Measurements from ENCODE around the gene HES5. TPM values are rescaled to one million over a fixed set of nuclear protein-coding genes. Genes with fewer than 3 reads are reported as not detected.
A peak's percentile ranks its signal among the peaks of the same experiment; 100 is the strongest.

The HES5 gene
- total and polyA plus RNA-seq, 10 of the 15 experiments (the other 5 are each of a cell fraction or from before 2014, with no cell fraction given), result 0.12 to 0.15 TPM; not detected in 8

DNA sequence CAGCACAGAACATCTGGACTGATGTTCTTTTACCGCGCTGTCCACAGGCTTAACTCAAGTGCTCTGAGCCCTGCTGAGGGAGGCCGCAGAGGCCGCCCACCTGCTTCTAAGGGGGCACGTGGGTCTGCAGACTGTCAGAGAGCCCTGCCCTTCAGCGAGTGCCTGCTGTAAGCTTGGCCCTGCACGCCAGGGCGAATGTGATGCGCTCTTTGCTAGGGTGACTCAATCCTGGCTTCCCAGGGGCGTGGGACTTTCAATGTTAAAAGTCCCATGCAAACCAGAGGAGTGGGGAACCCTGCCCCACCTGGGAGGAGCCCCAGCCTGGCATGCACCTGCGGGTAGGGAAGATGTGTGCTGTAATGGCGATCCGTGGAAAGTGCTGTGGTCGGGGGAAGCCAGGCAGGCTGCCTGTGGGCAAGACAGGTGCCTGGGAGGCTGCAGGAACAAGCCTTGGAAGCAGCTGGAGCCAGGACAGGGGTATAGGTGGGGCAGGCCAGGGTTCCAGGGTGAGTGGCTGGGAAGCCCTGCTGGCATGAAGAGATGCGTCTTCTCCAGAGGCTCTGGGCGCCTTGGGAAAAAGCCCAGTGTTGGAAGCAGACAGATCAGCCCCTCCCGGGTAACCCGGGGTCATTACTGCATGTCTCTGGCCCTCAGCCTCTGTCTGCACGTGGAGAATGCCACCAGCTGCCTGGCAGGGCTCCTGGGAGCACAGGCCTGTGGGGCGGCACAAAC, 3.1 kb downstream of the HES5 start (continued):
- TF ChIP-seq, protein P1, sequence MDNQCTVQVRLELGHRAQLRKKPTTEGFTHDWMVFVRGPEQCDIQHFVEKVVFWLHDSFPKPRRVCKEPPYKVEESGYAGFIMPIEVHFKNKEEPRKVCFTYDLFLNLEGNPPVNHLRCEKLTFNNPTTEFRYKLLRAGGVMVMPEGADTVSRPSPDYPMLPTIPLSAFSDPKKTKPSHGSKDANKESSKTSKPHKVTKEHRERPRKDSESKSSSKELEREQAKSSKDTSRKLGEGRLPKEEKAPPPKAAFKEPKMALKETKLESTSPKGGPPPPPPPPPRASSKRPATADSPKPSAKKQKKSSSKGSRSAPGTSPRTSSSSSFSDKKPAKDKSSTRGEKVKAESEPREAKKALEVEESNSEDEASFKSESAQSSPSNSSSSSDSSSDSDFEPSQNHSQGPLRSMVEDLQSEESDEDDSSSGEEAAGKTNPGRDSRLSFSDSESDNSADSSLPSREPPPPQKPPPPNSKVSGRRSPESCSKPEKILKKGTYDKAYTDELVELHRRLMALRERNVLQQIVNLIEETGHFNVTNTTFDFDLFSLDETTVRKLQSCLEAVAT (IDR thresholded peaks at IDR 0.05), result 0 out of 2 replicates have a peak, but pooled peaks have one; percentile 20
- peak; percentile 8; the same call in 1 of the 2 replicates for TF ChIP-seq POLR2A (IDR thresholded peaks at IDR 0.05; ENCODE audit: low read depth, low read length)
- TF ChIP-seq PAX8 (IDR thresholded peaks at IDR 0.05), result no peak
- 0 out of 4 replicates have a peak, but pooled peaks have one; percentile 17 to 38 for TF ChIP-seq IKZF2 (IDR thresholded peaks at IDR 0.05)
- no peak for TF ChIP-seq SRF (IDR thresholded peaks at IDR 0.05; ENCODE audit: low read depth in 2 of 2, low read length in 2 of 2)
- TF ChIP-seq NFIC (IDR thresholded peaks at IDR 0.05; ENCODE audit: low read depth, low read length), result no peak
- no peak for TF ChIP-seq KAT2A (conservative IDR thresholded peaks at IDR 0.05; ENCODE audit: control insufficient read depth, low read depth, low read length)
- TF ChIP-seq ESRRA (IDR thresholded peaks at IDR 0.05; ENCODE audit: low read length), result no peak
- no peak for TF ChIP-seq RFX5 (IDR thresholded peaks at IDR 0.05; ENCODE audit: low read depth, low read length)
- no peak for TF ChIP-seq KDM1A (IDR thresholded peaks at IDR 0.05; ENCODE audit: borderline replicate concordance)
- no peak for TF ChIP-seq HDAC6 (IDR thresholded peaks at IDR 0.05; ENCODE audit: unreplicated experiment)
- no peak for TF ChIP-seq MYC (IDR thresholded peaks at IDR 0.05; ENCODE audit: insufficient read depth, insufficient read length, insufficient replicate concordance, low read length, severe bottlenecking)
- no peak for TF ChIP-seq CBFB (IDR thresholded peaks at IDR 0.05; ENCODE audit: low read depth)
- TF ChIP-seq ZNF274 (IDR thresholded peaks at IDR 0.05; ENCODE audit: insufficient read depth, insufficient read length), result no peak
- peak; percentile 46 to 75; a peak in 3 of 4 replicates for TF ChIP-seq BHLHE40 (IDR thresholded peaks at IDR 0.05; ENCODE audit: borderline replicate concordance in 1 of 2, low read depth in 2 of 2, low read length in 1 of 2)
- TF ChIP-seq LARP7 (IDR thresholded peaks at IDR 0.05), result peak; percentile 29; the same call in 1 of the 2 replicates
- TF ChIP-seq PML (IDR thresholded peaks at IDR 0.05; ENCODE audit: low read length), result no peak
- peak; percentile 11; the same call in 1 of the 2 replicates for TF ChIP-seq SIN3A (IDR thresholded peaks at IDR 0.05; ENCODE audit: low read depth, low read length)
- TF ChIP-seq, protein P2, sequence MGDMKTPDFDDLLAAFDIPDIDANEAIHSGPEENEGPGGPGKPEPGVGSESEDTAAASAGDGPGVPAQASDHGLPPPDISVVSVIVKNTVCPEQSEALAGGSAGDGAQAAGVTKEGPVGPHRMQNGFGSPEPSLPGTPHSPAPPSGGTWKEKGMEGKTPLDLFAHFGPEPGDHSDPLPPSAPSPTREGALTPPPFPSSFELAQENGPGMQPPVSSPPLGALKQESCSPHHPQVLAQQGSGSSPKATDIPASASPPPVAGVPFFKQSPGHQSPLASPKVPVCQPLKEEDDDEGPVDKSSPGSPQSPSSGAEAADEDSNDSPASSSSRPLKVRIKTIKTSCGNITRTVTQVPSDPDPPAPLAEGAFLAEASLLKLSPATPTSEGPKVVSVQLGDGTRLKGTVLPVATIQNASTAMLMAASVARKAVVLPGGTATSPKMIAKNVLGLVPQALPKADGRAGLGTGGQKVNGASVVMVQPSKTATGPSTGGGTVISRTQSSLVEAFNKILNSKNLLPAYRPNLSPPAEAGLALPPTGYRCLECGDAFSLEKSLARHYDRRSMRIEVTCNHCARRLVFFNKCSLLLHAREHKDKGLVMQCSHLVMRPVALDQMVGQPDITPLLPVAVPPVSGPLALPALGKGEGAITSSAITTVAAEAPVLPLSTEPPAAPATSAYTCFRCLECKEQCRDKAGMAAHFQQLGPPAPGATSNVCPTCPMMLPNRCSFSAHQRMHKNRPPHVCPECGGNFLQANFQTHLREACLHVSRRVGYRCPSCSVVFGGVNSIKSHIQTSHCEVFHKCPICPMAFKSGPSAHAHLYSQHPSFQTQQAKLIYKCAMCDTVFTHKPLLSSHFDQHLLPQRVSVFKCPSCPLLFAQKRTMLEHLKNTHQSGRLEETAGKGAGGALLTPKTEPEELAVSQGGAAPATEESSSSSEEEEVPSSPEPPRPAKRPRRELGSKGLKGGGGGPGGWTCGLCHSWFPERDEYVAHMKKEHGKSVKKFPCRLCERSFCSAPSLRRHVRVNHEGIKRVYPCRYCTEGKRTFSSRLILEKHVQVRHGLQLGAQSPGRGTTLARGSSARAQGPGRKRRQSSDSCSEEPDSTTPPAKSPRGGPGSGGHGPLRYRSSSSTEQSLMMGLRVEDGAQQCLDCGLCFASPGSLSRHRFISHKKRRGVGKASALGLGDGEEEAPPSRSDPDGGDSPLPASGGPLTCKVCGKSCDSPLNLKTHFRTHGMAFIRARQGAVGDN (IDR thresholded peaks at IDR 0.05), result no peak
- no peak for TF ChIP-seq ZSCAN29 (IDR thresholded peaks at IDR 0.05)
- no peak for TF ChIP-seq POLR2AphosphoS2 (IDR thresholded peaks at IDR 0.05; ENCODE audit: low read depth, low read length)
- TF ChIP-seq, protein P3, sequence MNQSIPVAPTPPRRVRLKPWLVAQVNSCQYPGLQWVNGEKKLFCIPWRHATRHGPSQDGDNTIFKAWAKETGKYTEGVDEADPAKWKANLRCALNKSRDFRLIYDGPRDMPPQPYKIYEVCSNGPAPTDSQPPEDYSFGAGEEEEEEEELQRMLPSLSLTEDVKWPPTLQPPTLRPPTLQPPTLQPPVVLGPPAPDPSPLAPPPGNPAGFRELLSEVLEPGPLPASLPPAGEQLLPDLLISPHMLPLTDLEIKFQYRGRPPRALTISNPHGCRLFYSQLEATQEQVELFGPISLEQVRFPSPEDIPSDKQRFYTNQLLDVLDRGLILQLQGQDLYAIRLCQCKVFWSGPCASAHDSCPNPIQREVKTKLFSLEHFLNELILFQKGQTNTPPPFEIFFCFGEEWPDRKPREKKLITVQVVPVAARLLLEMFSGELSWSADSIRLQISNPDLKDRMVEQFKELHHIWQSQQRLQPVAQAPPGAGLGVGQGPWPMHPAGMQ (IDR thresholded peaks at IDR 0.05; ENCODE audit: borderline replicate concordance), result no peak
- 0 out of 2 replicates have a peak, but pooled peaks have one; percentile 3 for TF ChIP-seq TCF12 (IDR thresholded peaks at IDR 0.05; ENCODE audit: low read depth, low read length)
- TF ChIP-seq TBL1XR1 (IDR thresholded peaks at IDR 0.05; ENCODE audit: low read depth, low read length), result no peak; the same call in 1 of the 2 replicates
- TF ChIP-seq SREBF2 (IDR thresholded peaks at IDR 0.05; ENCODE audit: low read length), result no peak
- TF ChIP-seq NFYB (IDR thresholded peaks at IDR 0.05; ENCODE audit: insufficient read depth, low read depth, low read length), result no peak
